Hepatocyte (in vitro differentiated cells): ENCODE results near the gene KRTAP10-7.

Experiments used
- CTCF ChIP-seq: fragments of 200-600 bp; sonication (generic); IDR thresholded peaks from 2 replicates; pipeline ENCODE4 v1.5.1; 2016; ENCODE audit warnings: antibody characterized with exemption, mild to moderate bottlenecking; ENCODE audit not compliant: poor library complexity
- EZH2 ChIP-seq: fragments of 200-600 bp; sonication (generic); IDR thresholded peaks from 2 replicates; pipeline ENCODE4 v1.6.1; 2016; ENCODE audit warnings: antibody characterized with exemption, mild to moderate bottlenecking, borderline replicate concordance
- EZH2phosphoT487 ChIP-seq: fragments of 200-600 bp; sonication (generic); IDR thresholded peaks from one replicate; pipeline ENCODE4 v1.6.1; 2018; ENCODE audit warnings: antibody characterized with exemption, mild to moderate bottlenecking, low read depth, moderate library complexity; ENCODE audit not compliant: unreplicated experiment, severe bottlenecking

- no peak for TF ChIP-seq CTCF
- TF ChIP-seq EZH2phosphoT487 = no peak
- TF ChIP-seq EZH2 = no peak
These were observed 43.4 kb downstream of the KRTAP10-7 start for GRCh38 chr21:44643741-44644310.
